Measurements from ENCODE around the gene ADISSP. TPM values are rescaled to one million over a fixed set of nuclear protein-coding genes. Genes with fewer than 3 reads are reported as not detected.

The ADISSP gene
- total and polyA plus RNA-seq, 2 of the 13 experiments (the other 11 are each of a cell fraction or from before 2014, with no cell fraction given): 38.3 to 90.6 TPM

DNA sequence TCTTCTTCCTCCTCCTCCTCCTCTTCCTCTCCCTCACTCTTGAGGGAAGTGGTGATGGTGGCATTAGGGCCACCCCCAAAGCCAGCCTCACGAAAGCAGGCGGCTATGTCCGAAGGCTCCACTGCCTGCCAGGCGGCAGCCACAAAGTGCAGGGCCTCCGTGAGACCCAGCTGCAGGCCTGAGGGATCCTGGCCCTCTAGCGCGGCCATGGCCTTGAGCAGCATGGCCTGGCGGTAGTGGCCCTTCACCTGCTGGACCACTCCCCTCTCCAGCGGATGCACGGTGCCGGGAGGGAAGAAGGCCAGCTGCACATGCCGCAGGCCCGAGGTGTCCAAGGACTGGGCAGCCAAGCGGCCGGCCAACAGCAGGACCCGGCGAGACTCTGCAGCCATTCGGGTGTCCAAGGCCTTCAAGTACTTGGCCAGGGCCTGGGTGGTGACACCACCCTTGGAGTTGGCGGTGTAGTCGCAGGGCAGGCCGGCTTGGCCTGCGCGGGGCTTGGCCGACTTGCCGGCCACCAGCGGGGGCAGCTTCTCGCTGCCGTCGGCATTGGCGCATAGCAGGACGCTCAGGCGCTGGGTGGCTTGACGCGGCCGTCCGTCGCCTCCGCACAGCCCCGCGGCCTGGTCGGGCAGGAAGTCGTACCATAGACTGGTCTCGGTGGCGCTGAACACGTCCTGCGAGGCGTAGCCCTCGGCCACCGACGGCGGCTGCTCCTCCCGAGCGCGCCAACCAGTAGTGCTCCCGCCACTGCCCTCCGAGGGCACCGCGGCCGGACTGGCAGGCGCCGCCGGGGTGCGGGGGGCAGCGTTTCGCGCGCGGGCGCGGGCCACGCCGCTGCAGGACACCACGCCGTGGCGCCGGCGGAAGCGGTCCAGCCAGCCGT is 17.9 kb upstream of the ADISSP start (continued):
- TF ChIP-seq, protein P1, sequence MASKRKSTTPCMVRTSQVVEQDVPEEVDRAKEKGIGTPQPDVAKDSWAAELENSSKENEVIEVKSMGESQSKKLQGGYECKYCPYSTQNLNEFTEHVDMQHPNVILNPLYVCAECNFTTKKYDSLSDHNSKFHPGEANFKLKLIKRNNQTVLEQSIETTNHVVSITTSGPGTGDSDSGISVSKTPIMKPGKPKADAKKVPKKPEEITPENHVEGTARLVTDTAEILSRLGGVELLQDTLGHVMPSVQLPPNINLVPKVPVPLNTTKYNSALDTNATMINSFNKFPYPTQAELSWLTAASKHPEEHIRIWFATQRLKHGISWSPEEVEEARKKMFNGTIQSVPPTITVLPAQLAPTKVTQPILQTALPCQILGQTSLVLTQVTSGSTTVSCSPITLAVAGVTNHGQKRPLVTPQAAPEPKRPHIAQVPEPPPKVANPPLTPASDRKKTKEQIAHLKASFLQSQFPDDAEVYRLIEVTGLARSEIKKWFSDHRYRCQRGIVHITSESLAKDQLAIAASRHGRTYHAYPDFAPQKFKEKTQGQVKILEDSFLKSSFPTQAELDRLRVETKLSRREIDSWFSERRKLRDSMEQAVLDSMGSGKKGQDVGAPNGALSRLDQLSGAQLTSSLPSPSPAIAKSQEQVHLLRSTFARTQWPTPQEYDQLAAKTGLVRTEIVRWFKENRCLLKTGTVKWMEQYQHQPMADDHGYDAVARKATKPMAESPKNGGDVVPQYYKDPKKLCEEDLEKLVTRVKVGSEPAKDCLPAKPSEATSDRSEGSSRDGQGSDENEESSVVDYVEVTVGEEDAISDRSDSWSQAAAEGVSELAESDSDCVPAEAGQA (IDR thresholded peaks at IDR 0.05; ENCODE audit: low read depth): 0 out of 2 replicates have a peak, but pooled peaks have one; percentile 64
- TF ChIP-seq, protein P1 (CRISPR knock-in tag; IDR thresholded peaks at IDR 0.05; ENCODE audit: borderline replicate concordance): no peak
- TF ChIP-seq, protein P2, sequence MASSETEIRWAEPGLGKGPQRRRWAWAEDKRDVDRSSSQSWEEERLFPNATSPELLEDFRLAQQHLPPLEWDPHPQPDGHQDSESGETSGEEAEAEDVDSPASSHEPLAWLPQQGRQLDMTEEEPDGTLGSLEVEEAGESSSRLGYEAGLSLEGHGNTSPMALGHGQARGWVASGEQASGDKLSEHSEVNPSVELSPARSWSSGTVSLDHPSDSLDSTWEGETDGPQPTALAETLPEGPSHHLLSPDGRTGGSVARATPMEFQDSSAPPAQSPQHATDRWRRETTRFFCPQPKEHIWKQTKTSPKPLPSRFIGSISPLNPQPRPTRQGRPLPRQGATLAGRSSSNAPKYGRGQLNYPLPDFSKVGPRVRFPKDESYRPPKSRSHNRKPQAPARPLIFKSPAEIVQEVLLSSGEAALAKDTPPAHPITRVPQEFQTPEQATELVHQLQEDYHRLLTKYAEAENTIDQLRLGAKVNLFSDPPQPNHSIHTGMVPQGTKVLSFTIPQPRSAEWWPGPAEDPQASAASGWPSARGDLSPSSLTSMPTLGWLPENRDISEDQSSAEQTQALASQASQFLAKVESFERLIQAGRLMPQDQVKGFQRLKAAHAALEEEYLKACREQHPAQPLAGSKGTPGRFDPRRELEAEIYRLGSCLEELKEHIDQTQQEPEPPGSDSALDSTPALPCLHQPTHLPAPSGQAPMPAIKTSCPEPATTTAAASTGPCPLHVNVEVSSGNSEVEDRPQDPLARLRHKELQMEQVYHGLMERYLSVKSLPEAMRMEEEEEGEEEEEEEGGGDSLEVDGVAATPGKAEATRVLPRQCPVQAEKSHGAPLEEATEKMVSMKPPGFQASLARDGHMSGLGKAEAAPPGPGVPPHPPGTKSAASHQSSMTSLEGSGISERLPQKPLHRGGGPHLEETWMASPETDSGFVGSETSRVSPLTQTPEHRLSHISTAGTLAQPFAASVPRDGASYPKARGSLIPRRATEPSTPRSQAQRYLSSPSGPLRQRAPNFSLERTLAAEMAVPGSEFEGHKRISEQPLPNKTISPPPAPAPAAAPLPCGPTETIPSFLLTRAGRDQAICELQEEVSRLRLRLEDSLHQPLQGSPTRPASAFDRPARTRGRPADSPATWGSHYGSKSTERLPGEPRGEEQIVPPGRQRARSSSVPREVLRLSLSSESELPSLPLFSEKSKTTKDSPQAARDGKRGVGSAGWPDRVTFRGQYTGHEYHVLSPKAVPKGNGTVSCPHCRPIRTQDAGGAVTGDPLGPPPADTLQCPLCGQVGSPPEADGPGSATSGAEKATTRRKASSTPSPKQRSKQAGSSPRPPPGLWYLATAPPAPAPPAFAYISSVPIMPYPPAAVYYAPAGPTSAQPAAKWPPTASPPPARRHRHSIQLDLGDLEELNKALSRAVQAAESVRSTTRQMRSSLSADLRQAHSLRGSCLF (CRISPR knock-in tag; IDR thresholded peaks at IDR 0.05; ENCODE audit: borderline replicate concordance): no peak
- TF ChIP-seq, protein P3, sequence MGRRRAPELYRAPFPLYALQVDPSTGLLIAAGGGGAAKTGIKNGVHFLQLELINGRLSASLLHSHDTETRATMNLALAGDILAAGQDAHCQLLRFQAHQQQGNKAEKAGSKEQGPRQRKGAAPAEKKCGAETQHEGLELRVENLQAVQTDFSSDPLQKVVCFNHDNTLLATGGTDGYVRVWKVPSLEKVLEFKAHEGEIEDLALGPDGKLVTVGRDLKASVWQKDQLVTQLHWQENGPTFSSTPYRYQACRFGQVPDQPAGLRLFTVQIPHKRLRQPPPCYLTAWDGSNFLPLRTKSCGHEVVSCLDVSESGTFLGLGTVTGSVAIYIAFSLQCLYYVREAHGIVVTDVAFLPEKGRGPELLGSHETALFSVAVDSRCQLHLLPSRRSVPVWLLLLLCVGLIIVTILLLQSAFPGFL (CRISPR knock-in tag; IDR thresholded peaks at IDR 0.05): no peak
- TF ChIP-seq ZNF598 (CRISPR knock-in tag; IDR thresholded peaks at IDR 0.05; ENCODE audit: borderline replicate concordance) (peak; percentile 17; the same call in 1 of the 2 replicates), NONO (IDR thresholded peaks at IDR 0.05) (no peak), NONO (CRISPR knock-in tag; conservative IDR thresholded peaks at IDR 0.05) (no peak), ZNF556 (CRISPR knock-in tag; IDR thresholded peaks at IDR 0.05; ENCODE audit: borderline replicate concordance) (0 out of 2 replicates have a peak, but pooled peaks have one; percentile 61), SMARCC2 (IDR thresholded peaks at IDR 0.05) (no peak), ARID2 (CRISPR knock-in tag; IDR thresholded peaks at IDR 0.05; ENCODE audit: borderline replicate concordance) (no peak), MXI1 (IDR thresholded peaks at IDR 0.05; ENCODE audit: borderline replicate concordance, low read depth, low read length) (0 out of 3 replicates have a peak, but pooled peaks have one; percentile 34)
- TF ChIP-seq, protein P4, sequence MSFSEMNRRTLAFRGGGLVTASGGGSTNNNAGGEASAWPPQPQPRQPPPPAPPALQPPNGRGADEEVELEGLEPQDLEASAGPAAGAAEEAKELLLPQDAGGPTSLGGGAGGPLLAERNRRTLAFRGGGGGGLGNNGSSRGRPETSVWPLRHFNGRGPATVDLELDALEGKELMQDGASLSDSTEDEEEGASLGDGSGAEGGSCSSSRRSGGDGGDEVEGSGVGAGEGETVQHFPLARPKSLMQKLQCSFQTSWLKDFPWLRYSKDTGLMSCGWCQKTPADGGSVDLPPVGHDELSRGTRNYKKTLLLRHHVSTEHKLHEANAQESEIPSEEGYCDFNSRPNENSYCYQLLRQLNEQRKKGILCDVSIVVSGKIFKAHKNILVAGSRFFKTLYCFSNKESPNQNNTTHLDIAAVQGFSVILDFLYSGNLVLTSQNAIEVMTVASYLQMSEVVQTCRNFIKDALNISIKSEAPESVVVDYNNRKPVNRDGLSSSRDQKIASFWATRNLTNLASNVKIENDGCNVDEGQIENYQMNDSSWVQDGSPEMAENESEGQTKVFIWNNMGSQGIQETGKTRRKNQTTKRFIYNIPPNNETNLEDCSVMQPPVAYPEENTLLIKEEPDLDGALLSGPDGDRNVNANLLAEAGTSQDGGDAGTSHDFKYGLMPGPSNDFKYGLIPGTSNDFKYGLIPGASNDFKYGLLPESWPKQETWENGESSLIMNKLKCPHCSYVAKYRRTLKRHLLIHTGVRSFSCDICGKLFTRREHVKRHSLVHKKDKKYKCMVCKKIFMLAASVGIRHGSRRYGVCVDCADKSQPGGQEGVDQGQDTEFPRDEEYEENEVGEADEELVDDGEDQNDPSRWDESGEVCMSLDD (CRISPR knock-in tag; IDR thresholded peaks at IDR 0.05; ENCODE audit: borderline replicate concordance): no peak

All from HepG2 (cell line).